Mucosa of gallbladder (tissue), 1 donor: Measurements from ENCODE around the gene BAD. TPM values are rescaled to one million over a fixed set of nuclear protein-coding genes. Genes with fewer than 3 reads are reported as not detected.
"Not testable (repeated sequence)": the region's sequence is repeated elsewhere in the genome, so short reads cannot be mapped to it uniquely, and the experiment has no call there.

Experiments
- DNase-seq: peaks from one replicate; pipeline ENCODE4 v3.0.0-alpha.2; 2020; ENCODE audit warnings: low spot score
- total RNA-seq: library from RNA; stranded (reverse); gene quantifications from one replicate; pipeline ENCODE4 v1.2.1, GENCODE V29; 2021
- donor health status: DM: no; HTN: no; CAD: no.

Gene BAD
- total RNA-seq, 1 donor from 2014 or later = 112 TPM

GRCh38 chr11:64259533-64260067 lies 24.9 kb downstream of the BAD start:
- no peak for DNase-seq

GRCh38 chr11:64258946-64259532 lies 25.4 kb downstream of the BAD start:
- no peak for DNase-seq

DNA sequence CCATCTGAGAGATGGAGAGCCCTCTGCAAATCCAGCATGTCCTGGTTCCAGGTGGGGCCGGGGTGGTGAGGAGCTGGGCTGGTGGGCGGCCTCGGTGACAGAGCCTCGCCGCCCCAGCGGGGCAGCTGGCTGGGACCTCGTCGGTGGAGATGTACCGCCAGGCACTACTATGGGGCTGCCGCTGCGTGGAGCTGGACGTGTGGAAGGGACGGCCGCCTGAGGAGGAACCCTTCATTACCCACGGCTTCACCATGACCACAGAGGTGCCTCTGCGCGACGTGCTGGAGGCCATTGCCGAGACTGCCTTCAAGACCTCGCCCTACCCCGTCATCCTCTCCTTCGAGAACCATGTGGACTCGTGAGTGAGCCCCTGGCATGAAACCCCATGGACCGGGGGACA lies 26.1 kb downstream of the BAD start:
- DNase-seq = no peak

DNA sequence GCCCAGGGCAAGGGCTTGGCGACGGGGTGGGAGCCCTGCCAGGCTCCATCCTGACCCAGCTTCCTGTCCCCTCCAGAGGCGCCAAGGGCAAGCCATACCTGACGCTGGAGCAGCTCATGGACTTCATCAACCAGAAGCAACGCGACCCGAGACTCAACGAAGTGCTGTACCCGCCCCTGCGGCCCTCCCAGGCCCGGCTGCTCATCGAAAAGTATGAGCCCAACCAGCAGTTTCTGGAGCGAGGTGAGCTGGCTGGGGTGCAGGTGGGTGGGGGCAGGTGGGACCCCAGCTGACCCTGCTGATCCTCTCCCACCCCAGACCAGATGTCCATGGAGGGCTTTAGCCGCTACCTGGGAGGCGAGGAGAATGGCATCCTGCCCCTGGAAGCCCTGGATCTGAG lies 28.2 kb downstream of the BAD start:
- no peak for DNase-seq

GRCh38 chr11:64255135-64256128 lies 29.0 kb downstream of the BAD start:
- DNase-seq = no peak

- DNase-seq = no peak
Observed at GRCh38 chr11:64254326-64254725, 30.1 kb downstream of the BAD start.

- DNase-seq = no peak
Observed at GRCh38 chr11:64253481-64253880, 31.0 kb downstream of the BAD start.

DNA sequence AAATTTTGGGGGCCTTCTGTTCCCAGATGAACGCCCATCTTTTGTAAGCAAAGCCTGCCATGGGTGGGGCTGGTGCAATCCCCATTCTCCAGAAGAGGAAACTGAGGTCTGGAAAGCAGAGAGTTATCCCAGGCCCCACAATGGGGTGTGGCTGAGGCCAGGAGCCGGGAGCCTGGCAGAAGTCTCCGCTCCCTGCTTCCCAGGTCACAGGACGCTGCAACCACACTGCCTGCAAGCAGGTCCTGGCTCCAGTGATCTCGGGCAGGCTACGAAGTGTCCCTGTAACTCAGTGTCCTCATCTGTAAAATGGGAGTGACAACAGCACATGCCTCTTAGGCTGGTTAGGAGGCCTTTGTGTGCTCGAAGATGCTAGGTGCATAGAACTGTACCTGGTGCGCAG lies 31.4 kb downstream of the BAD start:
- DNase-seq = no peak

DNA sequence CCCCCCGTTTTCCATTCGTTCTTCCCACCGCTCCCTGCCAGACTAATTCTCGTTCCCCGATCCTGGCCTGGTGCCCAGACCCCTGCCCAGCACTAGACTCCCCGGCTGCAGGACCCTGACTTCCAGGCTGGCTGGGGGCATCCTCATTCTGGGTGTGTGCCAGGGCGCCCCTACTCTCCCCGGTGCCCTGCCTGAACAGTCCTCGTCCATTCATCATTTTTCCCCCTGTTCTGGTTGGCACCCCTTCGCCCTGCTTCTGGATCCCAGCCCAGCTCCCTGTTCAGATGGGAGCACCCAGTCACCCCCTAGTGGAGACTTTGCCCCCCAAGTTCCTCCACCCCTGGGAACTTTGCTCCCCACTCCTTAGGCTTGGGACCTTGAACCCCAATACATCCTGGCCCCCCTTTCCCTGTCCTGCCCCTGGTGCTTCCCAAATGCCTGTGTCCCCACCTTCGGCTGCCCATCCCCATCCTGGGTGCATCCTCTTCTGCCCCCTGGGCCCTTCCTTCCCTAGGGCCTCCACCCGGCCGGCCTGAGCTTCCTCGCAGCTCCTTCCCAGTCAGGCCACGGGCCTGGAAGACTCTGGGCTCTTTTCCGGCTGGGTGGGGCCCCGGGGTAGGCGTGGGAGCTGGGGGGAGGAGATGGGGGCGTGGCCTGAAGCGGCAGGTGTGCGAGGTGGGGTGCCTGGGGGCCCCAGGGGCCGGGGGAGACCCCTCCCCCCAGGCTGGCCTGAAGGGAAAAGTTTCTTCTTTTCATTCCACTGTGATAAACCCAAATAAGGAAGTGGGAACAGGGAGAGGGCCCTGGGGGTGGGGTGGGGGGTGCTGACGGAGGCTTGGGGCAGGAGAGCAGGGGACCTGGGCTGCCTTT lies 32.2 kb downstream of the BAD start:
- no peak for DNase-seq

- no peak for DNase-seq
Observed at GRCh38 chr11:64251753-64252002, 32.8 kb downstream of the BAD start.

- no peak for DNase-seq
Observed at GRCh38 chr11:64251016-64251752, 33.3 kb downstream of the BAD start, which contains the start of gene PLCB3. TSS of gene PLCB3 (plus strand) at chr11:64251530. CDS start at chr11:64251650, 120 bp downstream.

DNA sequence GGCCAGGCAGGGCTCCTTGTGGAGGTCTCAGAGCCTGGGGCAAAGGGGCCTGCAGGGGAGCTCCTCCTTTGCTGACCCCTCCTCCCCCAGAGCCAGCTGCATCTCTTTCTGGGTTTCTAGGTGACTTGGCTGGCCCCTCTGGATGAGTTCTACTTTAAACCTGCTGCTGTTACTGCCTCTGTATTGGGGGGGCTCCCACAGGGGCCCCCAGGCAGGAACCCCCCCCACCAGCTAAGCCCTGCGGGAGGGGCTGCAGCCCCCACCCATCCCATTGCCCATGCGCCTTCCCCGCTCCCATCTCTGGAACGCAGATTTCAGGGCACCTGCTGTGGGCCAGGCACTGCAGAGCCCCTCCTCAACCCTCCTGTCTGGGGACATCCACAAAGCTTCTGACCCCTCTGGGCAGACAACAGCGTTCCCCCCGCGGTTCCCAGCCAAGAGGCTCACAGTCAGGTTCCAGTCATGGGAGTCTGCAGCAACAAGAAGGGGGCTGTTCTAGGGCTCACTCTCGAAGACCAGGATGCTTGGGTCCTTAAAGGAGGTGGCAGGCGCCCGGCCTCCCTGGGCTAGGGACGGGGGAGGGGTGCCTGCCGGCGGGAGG lies 34.0 kb downstream of the BAD start:
- no peak for DNase-seq

GRCh38 chr11:64249563-64250414 lies 34.7 kb downstream of the BAD start:
- DNase-seq = no peak

- no peak for DNase-seq
Observed at GRCh38 chr11:64249038-64249437, 35.4 kb downstream of the BAD start.

- DNase-seq = no peak
Observed at GRCh38 chr11:64248578-64248977, 35.9 kb downstream of the BAD start.

DNA sequence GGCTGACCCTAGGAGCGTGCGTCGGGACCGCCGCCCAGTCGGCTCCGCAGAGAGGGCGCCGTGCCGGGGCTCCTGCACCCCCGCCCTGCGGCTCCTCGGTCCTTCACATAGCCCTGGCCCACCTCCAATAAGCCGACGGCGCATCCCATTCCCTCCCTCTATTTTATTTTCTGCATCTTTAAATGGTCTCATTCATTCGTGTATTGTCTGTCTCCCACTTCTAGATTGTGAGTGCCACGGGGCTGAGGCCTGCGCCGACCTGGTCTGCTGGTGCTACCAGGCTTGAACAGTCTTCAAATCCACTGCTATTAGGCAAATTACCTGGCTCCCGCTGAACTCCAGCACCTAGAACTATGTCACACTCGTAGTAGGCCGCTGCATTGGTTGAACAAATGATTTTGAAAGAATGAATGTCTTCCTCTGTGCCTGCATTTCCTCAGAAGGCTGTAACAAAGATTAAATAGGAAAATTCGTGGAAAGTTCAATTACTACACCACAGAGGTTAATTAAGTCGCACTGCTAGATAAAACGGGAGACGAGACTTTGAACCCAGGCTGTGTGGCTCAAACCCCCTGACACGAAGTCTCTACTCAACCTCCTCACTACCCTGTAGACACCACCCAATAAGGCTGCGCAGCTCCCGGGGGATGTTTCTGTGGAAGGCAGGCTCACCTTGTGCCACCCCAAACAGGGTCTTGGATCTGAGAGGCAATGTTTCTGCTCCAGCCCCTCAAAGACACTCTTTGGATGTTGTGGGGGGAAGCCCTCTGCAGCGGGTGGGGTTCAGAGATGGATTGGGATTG lies 36.5 kb downstream of the BAD start:
- no peak for DNase-seq

GRCh38 chr11:64246871-64247728 lies 37.4 kb downstream of the BAD start, which contains the start of gene PPP1R14B:
TSS of gene PPP1R14B (minus strand) at chr11:64246943. CDS start at chr11:64246673, 270 bp downstream.
- peak; percentile 82 for DNase-seq

DNA sequence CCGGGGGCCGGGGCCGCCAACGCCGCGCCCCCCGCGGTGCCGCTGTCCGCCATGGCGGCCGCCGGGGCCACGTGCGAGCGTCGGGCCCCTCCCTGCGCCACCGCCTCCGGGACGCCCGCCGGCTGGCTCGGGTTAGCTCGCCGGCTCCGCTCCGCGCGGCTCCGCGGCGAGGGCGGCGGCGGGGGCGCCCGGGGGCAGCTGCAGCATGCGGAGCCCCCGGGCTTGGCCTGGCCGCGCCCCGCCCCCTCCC lies 37.9 kb downstream of the BAD start:
- not testable (repeated sequence) for DNase-seq
